Neural progenitor cell (in vitro differentiated cells): Measurements from ENCODE around the gene FAM151A. TPM values are rescaled to one million over a fixed set of nuclear protein-coding genes. Genes with fewer than 3 reads are reported as not detected.

Experiments
- DNase-seq: peaks from one replicate; pipeline ENCODE4 v3.0.0-alpha.2; 2016; ENCODE audit warnings: low spot score
- H2AFZ ChIP-seq: fragments of 200-600 bp; sonication (generic); replicated peaks from 2 replicates; pipeline ENCODE4 v1.6.1; 2016; ENCODE audit warnings: antibody characterized with exemption
- H3F3A ChIP-seq: fragments of 200-600 bp; sonication (generic); 2 replicates; pipeline ENCODE4 v1.6.1; 2016; ENCODE audit warnings: antibody characterized with exemption, low read depth
- H3K27ac ChIP-seq: fragments of 200-600 bp; sonication (generic); 2 replicates; pipeline ENCODE4 v1.5.1; 2016; ENCODE audit warnings: mild to moderate bottlenecking
- H3K27me3 ChIP-seq: fragments of 200-600 bp; sonication (generic); 2 replicates; pipeline ENCODE4 v1.6.1; 2016; ENCODE audit warnings: mild to moderate bottlenecking, moderate library complexity
- H3K36me3 ChIP-seq: fragments of 200-600 bp; sonication (generic); 2 replicates; pipeline ENCODE4 v1.5.1; 2016
- H3K4me1 ChIP-seq: fragments of 200-600 bp; sonication (generic); 2 replicates; pipeline ENCODE4 v1.6.1; 2016; ENCODE audit warnings: mixed run types
- H3K4me2 ChIP-seq: fragments of 200-600 bp; sonication (generic); 2 replicates; pipeline ENCODE4 v1.6.1; 2016
- H3K4me3 ChIP-seq: fragments of 200-600 bp; sonication (generic); 2 replicates; pipeline ENCODE4 v1.5.1; 2016
- H3K79me2 ChIP-seq: fragments of 200-600 bp; sonication (generic); 2 replicates; pipeline ENCODE4 v1.6.1; 2016; ENCODE audit warnings: low read depth
- H3K9ac ChIP-seq: fragments of 200-600 bp; sonication (generic); 2 replicates; pipeline ENCODE4 v1.6.1; 2016
- H3K9me3 ChIP-seq: fragments of 200-600 bp; sonication (generic); 2 replicates; pipeline ENCODE4 v1.5.1; 2016; ENCODE audit warnings: low read depth
- H4K20me1 ChIP-seq: fragments of 200-600 bp; sonication (generic); 2 replicates; pipeline ENCODE4 v1.6.1; 2016; ENCODE audit warnings: low read depth
- H3K27ac Mint-ChIP-seq: 3 replicates; pipeline ENCODE4 v1.8.0; 2021; ENCODE audit warnings: mixed read lengths
- H3K27me3 Mint-ChIP-seq: 2 replicates; pipeline ENCODE4 v1.8.0; 2022; ENCODE audit warnings: low read depth, mild to moderate bottlenecking, inconsistent platforms, moderate library complexity, mixed read lengths; ENCODE audit not compliant: insufficient read depth
- H3K36me3 Mint-ChIP-seq: 3 replicates; pipeline ENCODE4 v1.8.0; 2021; ENCODE audit warnings: mixed read lengths
- H3K4me1 Mint-ChIP-seq: 3 replicates; pipeline ENCODE4 v1.8.0; 2021; ENCODE audit warnings: mixed read lengths
- H3K4me3 Mint-ChIP-seq: 3 replicates; pipeline ENCODE4 v1.8.0; 2021; ENCODE audit warnings: mild to moderate bottlenecking, moderate library complexity, mixed read lengths
- H3K9me3 Mint-ChIP-seq: 3 replicates; pipeline ENCODE4 v1.8.0; 2020; ENCODE audit warnings: mixed read lengths
- EZH2 ChIP-seq: fragments of 200-600 bp; sonication (generic); IDR thresholded peaks from 2 replicates; pipeline ENCODE4 v1.6.1; 2017; ENCODE audit warnings: antibody characterized with exemption, mild to moderate bottlenecking, moderate library complexity
- EZH2phosphoT487 ChIP-seq: fragments of 200-600 bp; sonication (generic); IDR thresholded peaks from 2 replicates; pipeline ENCODE4 v1.6.1; 2017; ENCODE audit warnings: antibody characterized with exemption
- total RNA-seq: library from RNA; depleted of rRNA; stranded (reverse); fragments of >200 nt; gene quantifications from 2 replicates; pipeline ENCODE4 v1.2.3, GENCODE V29; 2015; ENCODE audit warnings: low replicate concordance
- TF ChIP-seq, protein P1 (sequence below): fragments of 200-600 bp; sonication (generic); IDR thresholded peaks from 2 replicates; pipeline ENCODE4 v1.5.1; 2017; ENCODE audit warnings: antibody characterized with exemption, mild to moderate bottlenecking

Gene FAM151A
- total RNA-seq, 1 donor from 2014 or later: not detected

- no peak overlapping the region for H3K4me3 ChIP-seq
Measured at GRCh38 chr1:54615531-54616279, 7.6 kb downstream of the FAM151A start.

GRCh38 chr1:54614563-54614962 lies 8.8 kb downstream of the FAM151A start:
- H3K27ac Mint-ChIP-seq: no peak overlapping the region

More at GRCh38 chr1:54615531-54616279, 7.6 kb downstream of the FAM151A start:
- no peaks in the 10 kb centered on the region for H3K36me3 Mint-ChIP-seq
- TF ChIP-seq EZH2phosphoT487 (no peak), EZH2 (no peak)
- TF ChIP-seq, protein P1, sequence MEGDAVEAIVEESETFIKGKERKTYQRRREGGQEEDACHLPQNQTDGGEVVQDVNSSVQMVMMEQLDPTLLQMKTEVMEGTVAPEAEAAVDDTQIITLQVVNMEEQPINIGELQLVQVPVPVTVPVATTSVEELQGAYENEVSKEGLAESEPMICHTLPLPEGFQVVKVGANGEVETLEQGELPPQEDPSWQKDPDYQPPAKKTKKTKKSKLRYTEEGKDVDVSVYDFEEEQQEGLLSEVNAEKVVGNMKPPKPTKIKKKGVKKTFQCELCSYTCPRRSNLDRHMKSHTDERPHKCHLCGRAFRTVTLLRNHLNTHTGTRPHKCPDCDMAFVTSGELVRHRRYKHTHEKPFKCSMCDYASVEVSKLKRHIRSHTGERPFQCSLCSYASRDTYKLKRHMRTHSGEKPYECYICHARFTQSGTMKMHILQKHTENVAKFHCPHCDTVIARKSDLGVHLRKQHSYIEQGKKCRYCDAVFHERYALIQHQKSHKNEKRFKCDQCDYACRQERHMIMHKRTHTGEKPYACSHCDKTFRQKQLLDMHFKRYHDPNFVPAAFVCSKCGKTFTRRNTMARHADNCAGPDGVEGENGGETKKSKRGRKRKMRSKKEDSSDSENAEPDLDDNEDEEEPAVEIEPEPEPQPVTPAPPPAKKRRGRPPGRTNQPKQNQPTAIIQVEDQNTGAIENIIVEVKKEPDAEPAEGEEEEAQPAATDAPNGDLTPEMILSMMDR: no peak
- H3K36me3 ChIP-seq: no peaks in the 10 kb centered on the region
- no peak overlapping the region for H3K27ac ChIP-seq
- H3K4me3 Mint-ChIP-seq: no peak overlapping the region
- H4K20me1 ChIP-seq: no peaks in the 10 kb centered on the region
- no peaks in the 10 kb centered on the region for H3K79me2 ChIP-seq
- H3K27me3 ChIP-seq: no peaks in the 10 kb centered on the region
- H3F3A ChIP-seq: peaks cover 5% of the 10 kb centered on the region
- no peaks in the 10 kb centered on the region for H3K9me3 Mint-ChIP-seq
- no peaks in the 10 kb centered on the region for H3K9me3 ChIP-seq
- H3K4me1 Mint-ChIP-seq: peaks cover 26% of the 10 kb centered on the region
- H2AFZ ChIP-seq: no peak overlapping the region
- DNase-seq: no peak
- no peak overlapping the region for H3K4me2 ChIP-seq
- no peak overlapping the region for H3K27ac Mint-ChIP-seq
- peaks cover 1% of the 10 kb centered on the region for H3K27me3 Mint-ChIP-seq
- H3K9ac ChIP-seq: no peak overlapping the region
- peaks cover 16% of the 10 kb centered on the region for H3K4me1 ChIP-seq

GRCh38 chr1:54614024-54614423 lies 9.3 kb downstream of the FAM151A start:
- DNase-seq: no peak
- H3K27ac ChIP-seq: no peak overlapping the region
- no peaks in the 10 kb centered on the region for H3K9me3 Mint-ChIP-seq
- no peak overlapping the region for H2AFZ ChIP-seq
- no peak overlapping the region for H3K9ac ChIP-seq
- H3K4me1 Mint-ChIP-seq: peaks cover 30% of the 10 kb centered on the region
- no peaks in the 10 kb centered on the region for H3K36me3 ChIP-seq
- no peak overlapping the region for H3K4me2 ChIP-seq
- no peaks in the 10 kb centered on the region for H3K36me3 Mint-ChIP-seq
- H3K27me3 ChIP-seq: no peaks in the 10 kb centered on the region
- H3K4me1 ChIP-seq: peaks cover 13% of the 10 kb centered on the region
- TF ChIP-seq EZH2phosphoT487 (no peak), EZH2 (no peak)
- TF ChIP-seq, protein P1: no peak
- no peak overlapping the region for H3K4me3 Mint-ChIP-seq
- H3K9me3 ChIP-seq: no peaks in the 10 kb centered on the region
- peaks cover 6% of the 10 kb centered on the region for H3K27me3 Mint-ChIP-seq
- no peak overlapping the region for H3K27ac Mint-ChIP-seq
- H3F3A ChIP-seq: peaks cover 8% of the 10 kb centered on the region
- H3K4me3 ChIP-seq: no peak overlapping the region
- no peaks in the 10 kb centered on the region for H3K79me2 ChIP-seq
- no peaks in the 10 kb centered on the region for H4K20me1 ChIP-seq

More at GRCh38 chr1:54614563-54614962, 8.8 kb downstream of the FAM151A start:
- H3K4me1 Mint-ChIP-seq: peaks cover 29% of the 10 kb centered on the region
- Histone ChIP-seq H3K9me3 (no peaks in the 10 kb centered on the region), H3K4me2 (no peak overlapping the region), H4K20me1 (no peaks in the 10 kb centered on the region), H3K27me3 (no peaks in the 10 kb centered on the region), H3K79me2 (no peaks in the 10 kb centered on the region), H3K4me1 (peaks cover 13% of the 10 kb centered on the region), H2AFZ (no peak overlapping the region), H3K27ac (no peak overlapping the region), H3F3A (peaks cover 8% of the 10 kb centered on the region), H3K9ac (no peak overlapping the region), H3K36me3 (no peaks in the 10 kb centered on the region), H3K4me3 (no peak overlapping the region)
- peaks cover 5% of the 10 kb centered on the region for H3K27me3 Mint-ChIP-seq
- H3K4me3 Mint-ChIP-seq: no peak overlapping the region
- no peak for DNase-seq
- no peaks in the 10 kb centered on the region for H3K36me3 Mint-ChIP-seq
- TF ChIP-seq EZH2 (no peak), EZH2phosphoT487 (no peak)
- TF ChIP-seq, protein P1: no peak
- H3K9me3 Mint-ChIP-seq: no peaks in the 10 kb centered on the region
